Measurements from ENCODE around the gene RIC3.

GRCh38 chr11:8079111-8079675, 89.6 kb downstream of the RIC3 start:
- no peak for TF ChIP-seq CTCF (IDR thresholded peaks at IDR 0.05; ENCODE audit: low read depth, low read length, poor library complexity, severe bottlenecking)
- TF ChIP-seq EZH2phosphoT487 (IDR thresholded peaks at IDR 0.05; ENCODE audit: borderline replicate concordance, low read length) = no peak

All from DOHH2 (cell line).